Adrenal gland (tissue), 5 donors: ENCODE results near the gene TPSG1.

ENCODE experiments used
- CTCF ChIP-seq, 6 experiments: fragments of 450-650 bp in 4 of 6; fragments of 200-600 bp in 2 of 6; sonication (generic) in 1 of 6; IDR thresholded peaks; 1 replicate in 5 of 6; 2 replicates in 1 of 6; pipeline versions ENCODE4 v1.5.1 to v1.8.0; 2016 to 2021; ENCODE audit warnings: antibody characterized with exemption in 6 of 6, mild to moderate bottlenecking in 2 of 6, moderate library complexity in 1 of 6
- POLR2A ChIP-seq, 2 donors: fragments of 450-650 bp; IDR thresholded peaks; one replicate each; pipeline ENCODE4 v1.6.1; 2017; ENCODE audit warnings: antibody characterized with exemption in 2 of 2, mild to moderate bottlenecking in 2 of 2, moderate library complexity in 1 of 2
- donor health status: DM: no; HTN: no; CAD: no.

- TF ChIP-seq CTCF (IDR thresholded peaks at IDR 0.05) (no peak), POLR2A (IDR thresholded peaks at IDR 0.05) (no peak)
Observed at GRCh38 chr16:1188432-1189189, 36.5 kb downstream of the TPSG1 start.
